ENCODE results near the gene GJC1.
A peak's percentile ranks its signal among the peaks of the same experiment; 100 is the strongest.

Gene GJC1

DNA sequence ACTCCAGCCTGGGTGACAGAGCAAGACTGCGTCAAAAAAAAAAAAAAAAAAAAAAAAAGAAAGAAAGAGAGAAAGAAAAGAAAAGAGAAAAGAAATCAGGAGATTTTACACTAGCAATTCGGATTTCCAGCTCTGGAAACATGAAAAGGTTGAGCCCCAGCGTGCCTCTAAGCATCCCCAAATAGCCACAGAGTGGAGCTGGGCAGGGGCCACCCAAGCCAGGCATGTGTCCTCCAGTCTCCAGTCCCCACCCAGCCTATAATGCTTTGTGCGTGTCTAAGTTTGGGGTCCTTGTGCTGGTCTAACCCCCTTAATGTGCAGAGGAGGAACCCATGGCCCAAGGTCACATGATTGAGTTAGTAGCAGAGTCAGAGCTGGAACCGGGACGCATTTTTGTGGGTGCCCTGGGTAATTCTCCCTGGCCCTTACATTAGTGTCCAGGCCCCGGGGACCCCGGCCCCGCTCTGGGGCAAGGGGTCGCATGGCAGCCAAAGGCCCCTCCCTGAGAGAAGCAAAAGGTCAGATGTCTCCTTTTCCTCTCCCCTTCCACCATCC is 51.4 kb downstream of the GJC1 start:
- Histone ChIP-seq H3K4me1 (ENCODE audit: control insufficient read depth, insufficient read depth, low read length) (peaks cover 15% of the 10 kb centered on the region), H3K36me3 (ENCODE audit: control insufficient read depth, insufficient read depth, low read length) (no peaks in the 10 kb centered on the region), H3K4me3 (ENCODE audit: insufficient read depth, low read depth, low read length) (no peak overlapping the region), H3K27ac (ENCODE audit: insufficient read depth, low read depth, low read length, poor library complexity, severe bottlenecking) (no peak overlapping the region), H3K27me3 (ENCODE audit: control insufficient read depth, insufficient read depth, low read length, poor library complexity, severe bottlenecking) (peaks cover 21% of the 10 kb centered on the region), H3K9me3 (ENCODE audit: control insufficient read depth, low read length) (no peaks in the 10 kb centered on the region)
- WGBS, 2 experiments = 55 to 60% methylated on average over 9 to 10 of the region's 10 CpGs

DNA sequence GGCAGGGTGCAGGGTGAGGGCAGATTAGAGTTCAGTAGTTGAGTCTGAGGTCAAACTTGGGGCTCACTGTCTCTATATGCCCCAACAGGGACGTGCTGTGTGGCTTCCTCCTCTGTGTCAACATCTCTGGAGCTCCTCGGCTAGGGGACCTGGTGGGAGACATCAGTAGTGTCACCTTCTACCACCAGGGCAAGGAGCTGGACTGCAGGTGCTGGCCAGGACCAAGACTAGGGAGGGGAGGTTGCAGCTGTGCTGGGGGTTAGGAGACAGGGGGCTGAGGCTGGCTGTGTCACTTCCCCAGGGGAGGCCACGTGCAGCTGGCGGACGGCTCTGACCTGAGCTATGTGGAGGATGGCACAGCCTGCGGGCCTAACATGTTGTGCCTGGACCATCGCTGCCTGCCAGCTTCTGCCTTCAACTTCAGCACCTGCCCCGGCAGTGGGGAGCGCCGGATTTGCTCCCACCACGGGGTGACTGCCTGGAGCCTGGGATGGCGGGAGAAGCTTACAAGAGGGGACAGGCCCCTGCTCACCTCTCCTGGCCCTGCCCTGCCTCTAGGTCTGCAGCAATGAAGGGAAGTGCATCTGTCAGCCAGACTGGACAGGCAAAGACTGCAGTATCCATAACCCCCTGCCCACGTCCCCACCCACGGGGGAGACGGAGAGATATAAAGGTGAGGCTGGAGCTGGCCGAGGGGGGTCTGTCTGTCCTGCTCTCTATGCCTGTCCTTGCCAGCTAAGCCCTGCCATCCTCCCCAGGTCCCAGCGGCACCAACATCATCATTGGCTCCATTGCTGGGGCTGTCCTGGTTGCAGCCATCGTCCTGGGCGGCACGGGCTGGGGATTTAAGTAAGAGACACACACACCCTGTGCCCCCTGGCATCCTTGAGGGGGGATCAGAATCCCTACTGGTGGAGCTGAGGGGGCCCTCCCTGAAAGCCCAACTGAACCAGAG is 52.4 kb downstream of the GJC1 start:
- H3K27ac ChIP-seq (ENCODE audit: insufficient read depth, low read depth, low read length, poor library complexity, severe bottlenecking) = no peak overlapping the region
- H3K9me3 ChIP-seq (ENCODE audit: control insufficient read depth, low read length) = no peaks in the 10 kb centered on the region
- 92 to 93% methylated on average over 20 of the region's 20 CpGs for WGBS, 2 experiments
- H3K36me3 ChIP-seq (ENCODE audit: control insufficient read depth, insufficient read depth, low read length) = no peaks in the 10 kb centered on the region
- H3K4me3 ChIP-seq (ENCODE audit: insufficient read depth, low read depth, low read length) = no peak overlapping the region
- H3K4me1 ChIP-seq (ENCODE audit: control insufficient read depth, insufficient read depth, low read length) = peaks cover 15% of the 10 kb centered on the region
- H3K27me3 ChIP-seq (ENCODE audit: control insufficient read depth, insufficient read depth, low read length, poor library complexity, severe bottlenecking) = peaks cover 21% of the 10 kb centered on the region

DNA sequence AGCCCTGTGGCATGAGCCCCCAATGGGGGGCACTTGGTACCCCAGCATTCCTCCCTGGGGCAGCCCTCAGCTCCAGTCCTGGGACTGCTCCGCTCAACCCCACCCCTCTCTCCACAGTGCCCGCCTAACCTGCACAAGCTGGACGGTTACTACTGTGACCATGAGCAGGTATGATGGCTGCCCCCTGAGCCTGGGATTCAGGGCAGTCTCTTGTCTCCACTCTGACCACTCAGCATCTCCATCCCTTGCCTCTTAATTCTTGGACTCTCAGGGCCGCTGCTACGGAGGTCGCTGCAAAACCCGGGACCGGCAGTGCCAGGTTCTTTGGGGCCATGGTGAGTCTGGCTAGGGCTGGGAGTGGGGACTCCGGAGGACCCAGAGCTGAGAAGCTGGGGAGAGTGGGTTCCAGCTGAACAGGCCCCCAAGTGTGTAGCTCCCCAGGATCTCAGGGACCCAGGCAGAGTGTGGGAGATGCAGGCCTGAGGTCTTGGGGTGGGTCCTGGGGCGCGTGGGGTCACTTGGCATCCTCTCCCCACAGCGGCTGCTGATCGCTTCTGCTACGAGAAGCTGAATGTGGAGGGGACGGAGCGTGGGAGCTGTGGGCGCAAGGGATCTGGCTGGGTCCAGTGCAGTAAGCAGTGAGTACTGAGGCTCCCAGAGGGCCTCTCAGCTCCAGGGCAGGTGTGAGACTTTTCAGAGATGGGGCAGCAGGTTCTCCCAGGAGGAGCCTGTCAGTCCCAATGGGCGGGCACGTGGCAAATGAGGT is 53.3 kb downstream of the GJC1 start:
- Histone ChIP-seq H3K36me3 (ENCODE audit: control insufficient read depth, insufficient read depth, low read length) (no peaks in the 10 kb centered on the region), H3K4me3 (ENCODE audit: insufficient read depth, low read depth, low read length) (no peak overlapping the region), H3K9me3 (ENCODE audit: control insufficient read depth, low read length) (no peaks in the 10 kb centered on the region), H3K4me1 (ENCODE audit: control insufficient read depth, insufficient read depth, low read length) (peaks cover 6% of the 10 kb centered on the region), H3K27ac (ENCODE audit: insufficient read depth, low read depth, low read length, poor library complexity, severe bottlenecking) (no peak overlapping the region), H3K27me3 (ENCODE audit: control insufficient read depth, insufficient read depth, low read length, poor library complexity, severe bottlenecking) (peaks cover 21% of the 10 kb centered on the region)
- WGBS, 2 experiments = 91% methylated on average over 19 of the region's 19 CpGs

DNA sequence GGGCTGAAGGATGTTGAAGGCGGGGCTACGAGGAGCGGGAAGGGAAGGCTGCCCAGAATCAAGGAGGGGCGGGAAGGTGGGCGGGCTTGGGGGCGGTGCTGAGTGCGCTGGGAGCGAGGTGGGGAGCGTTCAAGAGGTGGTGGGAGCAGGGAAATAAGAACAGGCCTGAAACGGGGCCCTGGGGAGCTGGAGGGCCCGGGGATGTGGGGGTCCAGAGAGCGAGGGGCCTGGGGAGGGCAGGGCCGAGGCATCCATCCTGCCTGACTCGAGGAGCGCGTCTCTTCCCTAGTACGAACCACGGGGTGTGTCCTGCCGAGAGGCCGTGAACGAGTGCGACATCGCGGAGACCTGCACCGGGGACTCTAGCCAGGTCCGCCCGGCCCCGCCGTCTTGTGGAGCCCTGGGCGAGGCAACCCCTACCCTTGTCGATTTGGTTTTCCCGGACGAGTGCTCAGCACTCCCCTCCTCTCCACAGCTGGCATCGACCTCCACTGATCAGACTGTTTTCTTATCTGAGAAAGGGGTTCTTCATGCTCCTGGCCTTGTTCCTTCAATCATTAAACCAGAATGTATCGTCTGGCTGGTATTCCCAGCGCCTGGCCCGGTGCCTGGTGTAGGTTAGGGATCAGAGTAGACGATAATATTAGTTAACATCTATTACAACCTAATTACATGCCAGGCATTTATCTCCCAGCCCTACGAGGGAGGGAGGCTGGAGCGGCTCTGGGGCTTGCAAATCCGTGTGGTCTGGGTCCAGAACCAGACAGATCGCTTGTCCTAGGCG is 54.1 kb downstream of the GJC1 start:
- Histone ChIP-seq H3K36me3 (ENCODE audit: control insufficient read depth, insufficient read depth, low read length) (no peaks in the 10 kb centered on the region), H3K27me3 (ENCODE audit: control insufficient read depth, insufficient read depth, low read length, poor library complexity, severe bottlenecking) (peaks cover 21% of the 10 kb centered on the region), H3K4me1 (ENCODE audit: control insufficient read depth, insufficient read depth, low read length) (no peaks in the 10 kb centered on the region), H3K27ac (ENCODE audit: insufficient read depth, low read depth, low read length, poor library complexity, severe bottlenecking) (no peak overlapping the region), H3K9me3 (ENCODE audit: control insufficient read depth, low read length) (no peaks in the 10 kb centered on the region), H3K4me3 (ENCODE audit: insufficient read depth, low read depth, low read length) (peak overlapping the region; percentile 29)
- WGBS, 2 experiments = 15 to 17% methylated on average over 41 to 42 of the region's 43 CpGs

DNA sequence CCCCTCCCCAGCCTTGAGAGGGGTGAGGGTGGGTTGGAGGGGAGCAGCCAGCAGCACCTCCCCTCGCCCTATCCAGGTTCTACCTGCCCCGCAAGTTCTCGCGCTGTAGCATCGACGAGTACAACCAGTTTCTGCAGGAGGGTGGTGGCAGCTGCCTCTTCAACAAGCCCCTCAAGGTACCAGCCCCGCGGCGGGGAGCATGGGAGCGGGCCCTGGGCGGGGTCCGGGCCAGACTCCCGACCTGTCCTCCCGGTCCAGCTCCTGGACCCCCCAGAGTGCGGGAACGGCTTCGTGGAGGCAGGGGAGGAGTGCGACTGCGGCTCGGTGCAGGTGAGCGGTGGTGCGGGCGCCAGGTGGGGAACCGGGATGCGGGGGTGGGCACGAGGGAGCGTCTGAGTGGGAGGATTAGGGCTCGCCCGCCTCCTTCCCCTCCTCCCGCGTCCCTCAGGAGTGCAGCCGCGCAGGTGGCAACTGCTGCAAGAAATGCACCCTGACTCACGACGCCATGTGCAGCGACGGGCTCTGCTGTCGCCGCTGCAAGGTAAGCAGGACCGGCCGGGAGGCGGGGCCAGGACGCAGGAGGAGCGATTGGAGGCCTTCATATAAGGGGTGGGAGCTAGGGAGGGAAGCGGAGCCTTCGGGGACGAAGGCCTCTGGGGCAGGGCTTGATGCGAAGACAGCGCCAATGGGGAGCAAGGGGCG is 54.8 kb downstream of the GJC1 start:
- Histone ChIP-seq H3K36me3 (ENCODE audit: control insufficient read depth, insufficient read depth, low read length) (no peaks in the 10 kb centered on the region), H3K27me3 (ENCODE audit: control insufficient read depth, insufficient read depth, low read length, poor library complexity, severe bottlenecking) (peaks cover 21% of the 10 kb centered on the region), H3K4me3 (ENCODE audit: insufficient read depth, low read depth, low read length) (peak overlapping the region; percentile 62), H3K9me3 (ENCODE audit: control insufficient read depth, low read length) (no peaks in the 10 kb centered on the region), H3K27ac (ENCODE audit: insufficient read depth, low read depth, low read length, poor library complexity, severe bottlenecking) (no peak overlapping the region), H3K4me1 (ENCODE audit: control insufficient read depth, insufficient read depth, low read length) (no peaks in the 10 kb centered on the region)
- 0% methylated on average over 50 of the region's 50 CpGs for WGBS, 2 experiments

DNA sequence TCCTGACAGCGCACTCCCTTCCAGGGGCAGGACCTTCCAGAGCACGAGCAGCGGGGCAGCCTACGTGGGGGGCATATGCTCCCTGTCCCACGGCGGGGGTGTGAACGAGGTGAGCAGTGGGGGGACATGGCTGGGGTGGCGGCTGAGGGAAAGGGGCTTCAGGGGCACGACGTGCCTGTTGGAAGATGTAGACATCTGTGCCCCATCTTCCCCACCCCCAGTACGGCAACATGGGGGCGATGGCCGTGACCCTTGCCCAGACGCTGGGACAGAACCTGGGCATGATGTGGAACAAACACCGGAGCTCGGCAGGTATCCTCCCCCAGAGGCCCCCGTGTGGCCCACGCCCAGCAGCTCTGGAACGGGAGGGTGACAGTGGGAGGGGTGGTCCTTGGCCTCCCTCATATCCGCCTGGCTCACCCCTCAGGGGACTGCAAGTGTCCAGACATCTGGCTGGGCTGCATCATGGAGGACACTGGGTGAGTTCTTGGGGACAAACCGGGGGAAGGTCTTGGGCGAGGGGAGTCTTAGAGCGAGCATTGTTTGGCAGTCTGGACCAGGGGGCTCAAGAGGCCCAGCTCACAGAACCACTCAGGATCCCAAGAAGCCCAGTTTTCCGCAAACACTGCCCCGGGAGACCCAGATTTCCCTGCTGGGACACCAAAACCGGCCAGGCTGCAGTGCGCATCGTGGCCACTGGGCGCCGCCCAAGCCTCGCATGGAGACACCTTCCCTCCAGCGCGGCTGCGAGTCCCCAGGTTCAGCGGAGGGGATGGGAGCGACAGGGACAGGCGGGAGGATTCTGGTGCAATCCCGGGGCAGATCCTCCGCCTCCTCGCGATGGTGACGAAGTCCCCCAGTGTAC is 55.6 kb downstream of the GJC1 start:
- Histone ChIP-seq H3K27ac (ENCODE audit: insufficient read depth, low read depth, low read length, poor library complexity, severe bottlenecking) (no peak overlapping the region), H3K4me3 (ENCODE audit: insufficient read depth, low read depth, low read length) (peak overlapping the region; percentile 62), H3K36me3 (ENCODE audit: control insufficient read depth, insufficient read depth, low read length) (no peaks in the 10 kb centered on the region), H3K4me1 (ENCODE audit: control insufficient read depth, insufficient read depth, low read length) (no peaks in the 10 kb centered on the region), H3K27me3 (ENCODE audit: control insufficient read depth, insufficient read depth, low read length, poor library complexity, severe bottlenecking) (peaks cover 21% of the 10 kb centered on the region), H3K9me3 (ENCODE audit: control insufficient read depth, low read length) (no peaks in the 10 kb centered on the region)
- 38% methylated on average over 42 of the region's 42 CpGs for WGBS, 2 experiments

DNA sequence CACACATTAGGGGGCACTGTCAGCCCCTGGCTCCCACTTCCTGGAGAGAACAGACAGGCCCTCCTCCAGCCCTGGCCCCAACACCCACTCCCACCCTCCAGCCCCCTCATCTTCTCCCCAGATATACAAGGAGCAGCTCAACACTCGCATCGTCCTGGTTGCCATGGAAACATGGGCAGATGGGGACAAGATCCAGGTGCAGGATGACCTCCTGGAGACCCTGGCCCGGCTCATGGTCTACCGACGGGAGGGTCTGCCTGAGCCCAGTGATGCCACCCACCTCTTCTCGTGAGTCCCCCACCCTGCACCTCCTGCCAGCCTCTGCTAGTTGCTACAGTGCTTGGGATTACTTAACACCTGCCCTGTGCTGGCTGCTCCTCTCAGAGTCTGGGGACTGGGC is 56.9 kb downstream of the GJC1 start:
- no peak overlapping the region for H3K4me3 ChIP-seq (ENCODE audit: insufficient read depth, low read depth, low read length)
- WGBS, 2 experiments = 82 to 89% methylated on average over 6 of the region's 6 CpGs
- peaks cover 21% of the 10 kb centered on the region for H3K27me3 ChIP-seq (ENCODE audit: control insufficient read depth, insufficient read depth, low read length, poor library complexity, severe bottlenecking)
- H3K9me3 ChIP-seq (ENCODE audit: control insufficient read depth, low read length) = no peaks in the 10 kb centered on the region
- no peak overlapping the region for H3K27ac ChIP-seq (ENCODE audit: insufficient read depth, low read depth, low read length, poor library complexity, severe bottlenecking)
- H3K36me3 ChIP-seq (ENCODE audit: control insufficient read depth, insufficient read depth, low read length) = no peaks in the 10 kb centered on the region
- peaks cover 1% of the 10 kb centered on the region for H3K4me1 ChIP-seq (ENCODE audit: control insufficient read depth, insufficient read depth, low read length)

DNA sequence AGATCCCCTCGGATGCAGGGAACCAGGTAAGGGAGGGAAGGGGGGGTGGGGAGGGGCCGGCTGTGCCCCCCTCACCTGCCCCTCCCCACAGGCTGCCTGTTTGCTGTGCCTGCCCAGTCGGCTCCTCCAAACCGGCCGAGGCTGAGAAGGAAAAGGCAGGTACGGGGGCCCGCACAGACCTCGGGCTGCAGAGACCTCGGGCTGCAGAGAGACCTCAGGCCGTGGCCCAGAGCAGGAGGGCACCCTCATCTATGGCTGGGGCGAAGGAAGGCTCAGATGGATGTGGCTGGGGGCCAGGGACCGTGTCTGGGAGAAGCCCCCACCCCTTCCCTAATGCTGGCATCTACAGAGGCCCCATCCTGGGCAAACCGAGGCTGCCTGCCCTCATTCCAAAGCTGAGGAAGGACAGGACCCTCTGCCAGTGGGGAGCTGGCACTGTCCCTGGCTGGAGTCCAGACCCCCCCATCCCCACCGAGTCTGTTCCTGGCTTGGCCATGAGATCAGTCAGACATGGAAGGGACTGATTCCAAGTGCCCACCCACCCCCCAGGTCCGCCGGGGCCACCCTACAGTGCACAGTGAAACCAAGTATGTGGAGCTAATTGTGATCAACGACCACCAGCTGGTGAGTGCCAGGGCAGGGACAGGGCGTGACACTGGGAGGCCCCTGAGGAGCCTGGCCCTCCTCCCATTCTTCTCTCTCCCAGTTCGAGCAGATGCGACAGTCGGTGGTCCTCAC is 57.6 kb downstream of the GJC1 start:
- Histone ChIP-seq H3K9me3 (ENCODE audit: control insufficient read depth, low read length) (no peaks in the 10 kb centered on the region), H3K4me1 (ENCODE audit: control insufficient read depth, insufficient read depth, low read length) (peaks cover 8% of the 10 kb centered on the region), H3K36me3 (ENCODE audit: control insufficient read depth, insufficient read depth, low read length) (no peaks in the 10 kb centered on the region), H3K4me3 (ENCODE audit: insufficient read depth, low read depth, low read length) (no peak overlapping the region), H3K27me3 (ENCODE audit: control insufficient read depth, insufficient read depth, low read length, poor library complexity, severe bottlenecking) (peaks cover 16% of the 10 kb centered on the region), H3K27ac (ENCODE audit: insufficient read depth, low read depth, low read length, poor library complexity, severe bottlenecking) (no peak overlapping the region)
- 86% methylated on average over 20 to 21 of the region's 21 CpGs for WGBS, 2 experiments
